HepG2 (cell line): ENCODE measurements around the gene ARID1A. TPM values are rescaled to one million over a fixed set of nuclear protein-coding genes. Genes with fewer than 3 reads are reported as not detected.
A peak's percentile ranks its signal among the peaks of the same experiment; 100 is the strongest.

Experiments
- E2F1 ChIP-seq: sonication (generic); formaldehyde crosslinking; IDR thresholded peaks from 2 replicates; pipeline ENCODE4 v1.5.0; 2020; ENCODE audit warnings: missing genetic modification reagents
- JARID2 ChIP-seq: sonication (generic); formaldehyde crosslinking; IDR thresholded peaks from 2 replicates; pipeline ENCODE4 v1.8.1; 2023; ENCODE audit warnings: missing genetic modification reagents, inconsistent platforms; ENCODE audit not compliant: insufficient replicate concordance
- MED1 ChIP-seq: sonication (generic); formaldehyde crosslinking; IDR thresholded peaks from 2 replicates; pipeline ENCODE4 v1.4.0; 2020; ENCODE audit warnings: missing genetic modification reagents
- MIXL1 ChIP-seq: IDR thresholded peaks from 2 replicates; pipeline ENCODE4 v1.6.1; 2016
- NAIF1 ChIP-seq: sonication (generic); formaldehyde crosslinking; IDR thresholded peaks from 2 replicates; pipeline ENCODE4 v1.5.0; 2020; ENCODE audit warnings: mild to moderate bottlenecking, missing genetic modification reagents, borderline replicate concordance
- NFIB ChIP-seq: sonication (generic); formaldehyde crosslinking; IDR thresholded peaks from 2 replicates; pipeline ENCODE4 v1.9.0; 2021; ENCODE audit warnings: missing genetic modification reagents, mild to moderate bottlenecking, borderline replicate concordance
- PATZ1 ChIP-seq: sonication (generic); formaldehyde crosslinking; IDR thresholded peaks from 2 replicates; pipeline ENCODE4 v1.4.0; 2020; ENCODE audit warnings: missing genetic modification reagents
- PHF21A ChIP-seq: sonication (generic); formaldehyde crosslinking; IDR thresholded peaks from 2 replicates; pipeline ENCODE4 v1.5.0; 2020; ENCODE audit warnings: mild to moderate bottlenecking, missing genetic modification reagents
- RORA ChIP-seq: sonication (generic); formaldehyde crosslinking; IDR thresholded peaks from 2 replicates; pipeline ENCODE4 v1.5.0; 2020; ENCODE audit warnings: mild to moderate bottlenecking, missing genetic modification reagents, moderate library complexity
- TARDBP ChIP-seq: sonication (generic); formaldehyde crosslinking; IDR thresholded peaks from 2 replicates; pipeline ENCODE4 v1.8.0; 2022; ENCODE audit warnings: mild to moderate bottlenecking, missing genetic modification reagents
- THAP7 ChIP-seq: sonication (generic); formaldehyde crosslinking; IDR thresholded peaks from 2 replicates; pipeline ENCODE4 v1.8.1; 2023; ENCODE audit warnings: mild to moderate bottlenecking, missing genetic modification reagents
- ZBTB33 ChIP-seq: sonication (generic); formaldehyde crosslinking; IDR thresholded peaks from 2 replicates; pipeline ENCODE4 v1.4.0; 2020; ENCODE audit warnings: missing genetic modification reagents
- ZKSCAN8 ChIP-seq: IDR thresholded peaks from 2 replicates; pipeline ENCODE4 v1.6.1; 2016; ENCODE audit warnings: borderline replicate concordance, missing genetic modification reagents, missing compliant biosample characterization
- ZNF142 ChIP-seq: sonication (generic); formaldehyde crosslinking; IDR thresholded peaks from 2 replicates; pipeline ENCODE4 v1.4.0; 2020; ENCODE audit warnings: missing genetic modification reagents
- ZNF335 ChIP-seq: sonication (generic); formaldehyde crosslinking; IDR thresholded peaks from 2 replicates; pipeline ENCODE4 v1.4.0; 2020; ENCODE audit warnings: missing genetic modification reagents
- ZNF556 ChIP-seq: sonication (generic); formaldehyde crosslinking; IDR thresholded peaks from 2 replicates; pipeline ENCODE4 v1.4.0; 2020; ENCODE audit warnings: mild to moderate bottlenecking, missing genetic modification reagents, borderline replicate concordance
- ZSCAN31 ChIP-seq: sonication (generic); formaldehyde crosslinking; IDR thresholded peaks from 2 replicates; pipeline ENCODE4 v1.5.0; 2020; ENCODE audit warnings: low read depth, mild to moderate bottlenecking, missing genetic modification reagents
- polyA plus RNA-seq, 8 experiments: library from polyadenylated mRNA; depleted of rRNA in 3 of 8; stranded (reverse) in 7 of 8; unstranded in 1 of 8; fragments of >200 nt; fragmentation: Illumina TruSeq in 4 of 8; extraction: Trizol in 4 of 8; gene quantifications; 2 replicates each; pipeline versions ENCODE4 v1.2.1 to v1.2.3, GENCODE V29; 2011 to 2016; ENCODE audit warnings: low read depth in 4 of 8, missing spikeins in 1 of 8, mixed read lengths in 1 of 8; ENCODE audit not compliant: insufficient read depth in 1 of 8
- total RNA-seq, 5 experiments: library from RNA; depleted of rRNA; stranded (reverse); fragments of >200 nt; fragmentation: Illumina TruSeq; extraction: Trizol; gene quantifications; 2 replicates each; pipeline ENCODE4 v1.2.3, GENCODE V29; 2016; ENCODE audit warnings: low read depth in 1 of 5

Gene ARID1A
- total and polyA plus RNA-seq, 2 of the 13 experiments (the other 11 are each of a cell fraction or from before 2014, with no cell fraction given), result 11.9 to 15.9 TPM

GRCh38 chr1:26788836-26789611 lies 93.2 kb downstream of the ARID1A start (continued):
- no peak for TF ChIP-seq THAP7 (CRISPR knock-in tag)
- no peak for TF ChIP-seq JARID2
- 0 out of 2 replicates have a peak, but pooled peaks have one; percentile 44 for TF ChIP-seq ZNF335
- no peak for TF ChIP-seq TARDBP
- TF ChIP-seq PATZ1, result peak; percentile 82
- TF ChIP-seq PHF21A (CRISPR knock-in tag), result no peak; the same call in 1 of the 2 replicates
- TF ChIP-seq MIXL1 (CRISPR knock-in tag), result peak; percentile 72; the same call in 1 of the 2 replicates
- no peak for TF ChIP-seq ZKSCAN8 (CRISPR knock-in tag)
- TF ChIP-seq ZNF556 (CRISPR knock-in tag), result no peak
- no peak for TF ChIP-seq RORA (CRISPR knock-in tag)
- TF ChIP-seq NFIB, result no peak
- TF ChIP-seq NAIF1 (CRISPR knock-in tag), result peak; percentile 51; the same call in 1 of the 2 replicates
- TF ChIP-seq ZNF142 (CRISPR knock-in tag), result 0 out of 2 replicates have a peak, but pooled peaks have one; percentile 48
- TF ChIP-seq ZSCAN31, result 0 out of 2 replicates have a peak, but pooled peaks have one; percentile 32
- TF ChIP-seq E2F1 (CRISPR knock-in tag), result no peak
- TF ChIP-seq MED1 (CRISPR knock-in tag), result 0 out of 2 replicates have a peak, but pooled peaks have one; percentile 5
- 0 out of 2 replicates have a peak, but pooled peaks have one; percentile 17 for TF ChIP-seq ZBTB33
